DOHH2 (cell line): ENCODE results near the gene UBE4A.

Experiments
- H3F3A ChIP-seq: fragments of 200-600 bp; sonication (generic), shearing (Covaris generic); 2 replicates; pipeline ENCODE4 v1.6.0; 2016; ENCODE audit warnings: antibody characterized with exemption, mild to moderate bottlenecking; ENCODE audit not compliant: control insufficient read depth, insufficient read depth
- H3K27ac ChIP-seq: fragments of 200-600 bp; sonication (generic); 2 replicates; pipeline ENCODE4 v1.5.1; 2014; ENCODE audit warnings: low read depth, mild to moderate bottlenecking, low read length, moderate library complexity
- H3K27me3 ChIP-seq: fragments of 200-600 bp; sonication (generic); 2 replicates; pipeline ENCODE4 v1.6.1; 2014; ENCODE audit warnings: mild to moderate bottlenecking, low read length, mixed read lengths; ENCODE audit not compliant: control insufficient read depth
- H3K36me3 ChIP-seq: fragments of 200-600 bp; sonication (generic); 2 replicates; pipeline ENCODE4 v1.6.1; 2014; ENCODE audit warnings: mild to moderate bottlenecking, low read length, moderate library complexity, mixed read lengths; ENCODE audit not compliant: control insufficient read depth
- H3K4me1 ChIP-seq: fragments of 200-600 bp; sonication (generic); 2 replicates; pipeline ENCODE4 v1.6.1; 2014; ENCODE audit warnings: mild to moderate bottlenecking, low read length, mixed read lengths; ENCODE audit not compliant: control insufficient read depth
- H3K4me2 ChIP-seq: fragments of 200-600 bp; sonication (generic); 2 replicates; pipeline ENCODE4 v1.6.0; 2014; ENCODE audit warnings: mild to moderate bottlenecking, low read length, moderate library complexity
- H3K4me3 ChIP-seq: fragments of 200-600 bp; sonication (generic); 2 replicates; pipeline ENCODE4 v1.5.1; 2014; ENCODE audit warnings: mild to moderate bottlenecking, low read length, mixed read lengths
- H3K79me2 ChIP-seq: fragments of 200-600 bp; sonication (generic); 2 replicates; pipeline ENCODE4 v1.6.1; 2014; ENCODE audit warnings: mild to moderate bottlenecking, low read length, mixed read lengths; ENCODE audit not compliant: control insufficient read depth
- H3K9me2 ChIP-seq: fragments of 200-600 bp; sonication (generic); replicated peaks from 2 replicates; pipeline ENCODE4 v1.6.1; 2014; ENCODE audit warnings: mild to moderate bottlenecking, low read length, mixed read lengths; ENCODE audit not compliant: control insufficient read depth
- H3K9me3 ChIP-seq: fragments of 200-600 bp; sonication (generic); 2 replicates; pipeline ENCODE4 v1.6.1; 2014; ENCODE audit warnings: antibody characterized with exemption, low read length, mixed read lengths; ENCODE audit not compliant: control insufficient read depth, insufficient read depth
- H4K20me1 ChIP-seq: fragments of 200-600 bp; sonication (generic); 2 replicates; pipeline ENCODE4 v1.6.0; 2014; ENCODE audit warnings: low read depth, mild to moderate bottlenecking, antibody characterized with exemption, low read length, moderate library complexity; ENCODE audit not compliant: control insufficient read depth, insufficient read depth
- EZH2phosphoT487 ChIP-seq: fragments of 200-600 bp; sonication (generic); IDR thresholded peaks from 2 replicates; pipeline ENCODE4 v1.6.1; 2017; ENCODE audit warnings: borderline replicate concordance, mild to moderate bottlenecking, antibody characterized with exemption, low read length, moderate library complexity, mixed read lengths
- TF ChIP-seq, protein P1 (sequence below): fragments of 200-600 bp; sonication (generic); IDR thresholded peaks from one replicate; pipeline ENCODE4 v1.5.1; 2014; ENCODE audit warnings: antibody characterized with exemption, mild to moderate bottlenecking, low read depth, low read length; ENCODE audit not compliant: poor library complexity, severe bottlenecking

UBE4A gene

DNA sequence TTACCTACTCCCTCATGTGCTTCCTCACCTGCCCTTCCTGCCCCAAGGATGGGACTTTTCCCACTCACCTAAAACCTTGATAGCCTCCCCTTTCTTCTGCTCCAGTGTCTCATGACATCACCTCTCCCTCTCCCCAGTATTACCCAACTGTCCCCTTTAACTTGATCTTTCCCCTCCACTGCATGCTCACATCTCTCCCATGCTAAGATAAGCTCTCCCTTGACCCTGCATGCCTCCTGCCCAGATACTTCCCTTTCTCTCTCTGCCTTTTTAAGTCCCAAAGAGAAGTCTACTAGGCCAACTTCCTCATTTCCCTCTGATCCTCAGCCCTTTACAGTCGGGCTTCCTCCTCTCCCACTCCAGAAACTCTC is 40.1 kb upstream of the UBE4A start:
- peak overlapping the region; percentile 45 for H3K4me3 ChIP-seq
- H3K4me1 ChIP-seq, result peaks cover 83% of the 10 kb centered on the region
- peak overlapping the region; percentile 61 for H3K4me2 ChIP-seq
- no peaks in the 10 kb centered on the region for H3K27me3 ChIP-seq
- H3F3A ChIP-seq, result peaks cover 64% of the 10 kb centered on the region
- H4K20me1 ChIP-seq, result no peaks in the 10 kb centered on the region
- H3K9me2 ChIP-seq, result no peaks in the 10 kb centered on the region
- TF ChIP-seq, protein P1, sequence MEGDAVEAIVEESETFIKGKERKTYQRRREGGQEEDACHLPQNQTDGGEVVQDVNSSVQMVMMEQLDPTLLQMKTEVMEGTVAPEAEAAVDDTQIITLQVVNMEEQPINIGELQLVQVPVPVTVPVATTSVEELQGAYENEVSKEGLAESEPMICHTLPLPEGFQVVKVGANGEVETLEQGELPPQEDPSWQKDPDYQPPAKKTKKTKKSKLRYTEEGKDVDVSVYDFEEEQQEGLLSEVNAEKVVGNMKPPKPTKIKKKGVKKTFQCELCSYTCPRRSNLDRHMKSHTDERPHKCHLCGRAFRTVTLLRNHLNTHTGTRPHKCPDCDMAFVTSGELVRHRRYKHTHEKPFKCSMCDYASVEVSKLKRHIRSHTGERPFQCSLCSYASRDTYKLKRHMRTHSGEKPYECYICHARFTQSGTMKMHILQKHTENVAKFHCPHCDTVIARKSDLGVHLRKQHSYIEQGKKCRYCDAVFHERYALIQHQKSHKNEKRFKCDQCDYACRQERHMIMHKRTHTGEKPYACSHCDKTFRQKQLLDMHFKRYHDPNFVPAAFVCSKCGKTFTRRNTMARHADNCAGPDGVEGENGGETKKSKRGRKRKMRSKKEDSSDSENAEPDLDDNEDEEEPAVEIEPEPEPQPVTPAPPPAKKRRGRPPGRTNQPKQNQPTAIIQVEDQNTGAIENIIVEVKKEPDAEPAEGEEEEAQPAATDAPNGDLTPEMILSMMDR, result no peak
- no peak for TF ChIP-seq EZH2phosphoT487
- peaks cover 5% of the 10 kb centered on the region; the same call in 1 of the 2 replicates for H3K79me2 ChIP-seq
- H3K27ac ChIP-seq, result peak overlapping the region; percentile 100
- peaks cover 4% of the 10 kb centered on the region; the same call in 1 of the 2 replicates for H3K36me3 ChIP-seq
- H3K9me3 ChIP-seq, result no peaks in the 10 kb centered on the region

DNA sequence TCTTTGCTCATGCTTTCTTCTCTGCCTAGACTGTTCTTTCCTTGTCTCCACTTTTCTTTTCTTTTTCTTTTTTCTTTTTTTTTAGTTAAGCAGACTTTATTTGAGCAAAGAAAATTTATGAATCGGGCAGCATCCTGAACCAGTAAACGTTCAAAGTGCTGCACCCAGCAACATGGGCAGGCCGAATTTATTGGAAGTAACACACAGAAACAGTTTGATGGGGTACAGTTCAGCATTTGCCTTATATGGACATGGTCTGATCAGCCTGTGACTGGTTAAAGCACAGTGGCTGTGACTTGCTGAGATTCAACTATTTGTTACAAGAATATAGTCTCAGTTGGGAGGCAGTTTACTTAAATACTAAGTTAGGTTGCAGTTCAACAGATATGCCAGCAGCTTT is 38.9 kb upstream of the UBE4A start:
- Histone ChIP-seq H4K20me1 (no peaks in the 10 kb centered on the region), H3K27ac (peak overlapping the region; percentile 100), H3F3A (peaks cover 57% of the 10 kb centered on the region), H3K9me3 (no peaks in the 10 kb centered on the region), H3K4me3 (no peak overlapping the region), H3K9me2 (no peaks in the 10 kb centered on the region), H3K4me1 (peaks cover 71% of the 10 kb centered on the region), H3K4me2 (peak overlapping the region; percentile 61), H3K79me2 (no peaks in the 10 kb centered on the region), H3K36me3 (peaks cover 4% of the 10 kb centered on the region; the same call in 1 of the 2 replicates), H3K27me3 (no peaks in the 10 kb centered on the region)
- TF ChIP-seq EZH2phosphoT487, result no peak
- TF ChIP-seq, protein P1, result no peak

DNA sequence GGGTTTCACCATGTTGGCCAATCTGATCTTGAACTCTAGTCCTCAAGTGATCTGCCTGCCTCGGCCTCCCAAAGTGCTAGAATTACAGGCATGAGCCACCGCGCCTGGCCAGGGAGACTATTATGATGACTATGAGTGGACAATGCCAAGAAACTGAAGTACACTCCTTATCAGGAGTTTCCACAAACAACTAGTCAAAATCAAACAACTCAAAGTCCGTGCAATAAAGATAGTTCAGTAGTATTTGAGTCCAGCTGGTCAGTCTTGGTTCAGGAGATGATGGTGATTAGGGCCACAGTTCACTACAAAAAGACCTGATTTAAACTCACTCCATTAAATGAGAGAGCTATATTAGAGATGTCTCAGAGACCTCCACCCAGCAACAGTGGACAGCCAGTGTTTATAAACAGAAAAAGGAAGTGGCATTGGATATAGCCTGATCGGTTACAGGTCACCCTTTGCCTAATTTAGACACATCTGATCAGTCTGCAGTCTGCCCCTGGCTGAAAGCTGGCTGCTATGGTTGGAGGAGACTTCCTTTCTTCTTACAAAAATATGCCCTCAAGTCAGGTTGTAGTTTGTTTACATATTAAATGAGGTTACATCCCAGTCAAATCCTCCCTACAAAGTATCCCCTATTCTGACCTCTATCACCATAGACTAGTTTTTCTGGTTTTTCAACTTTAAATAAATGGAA is 37.9 kb upstream of the UBE4A start:
- Histone ChIP-seq H3K79me2 (no peaks in the 10 kb centered on the region), H3K4me3 (peak overlapping the region; percentile 33), H3K4me2 (peak overlapping the region; percentile 57), H3F3A (peaks cover 48% of the 10 kb centered on the region), H3K4me1 (peaks cover 62% of the 10 kb centered on the region), H3K27ac (peak overlapping the region; percentile 100), H4K20me1 (no peaks in the 10 kb centered on the region), H3K27me3 (no peaks in the 10 kb centered on the region), H3K9me2 (no peaks in the 10 kb centered on the region), H3K9me3 (no peaks in the 10 kb centered on the region), H3K36me3 (no peaks in the 10 kb centered on the region)
- TF ChIP-seq EZH2phosphoT487, result no peak
- TF ChIP-seq, protein P1, result no peak
